GM10847 (cell line): ENCODE measurements around the gene FOXO3.

Source experiments
- POLR2A ChIP-seq: IDR thresholded peaks from 2 replicates; pipeline ENCODE4 v1.6.1; 2011; ENCODE audit not compliant: insufficient read length; ENCODE audit errors: extremely low read depth

Gene FOXO3

GRCh38 chr6:108714766-108715414 is 154.2 kb downstream of the FOXO3 start:
- no peak for TF ChIP-seq POLR2A

GRCh38 chr6:108715832-108716231 is 155.1 kb downstream of the FOXO3 start:
- no peak for TF ChIP-seq POLR2A

- no peak for TF ChIP-seq POLR2A
Measured at GRCh38 chr6:108716801-108717791, 156.4 kb downstream of the FOXO3 start.

GRCh38 chr6:108719477-108719876 is 158.8 kb downstream of the FOXO3 start:
- no peak for TF ChIP-seq POLR2A

- TF ChIP-seq POLR2A = no peak
Measured at GRCh38 chr6:108720827-108721226, 160.1 kb downstream of the FOXO3 start.

- no peak for TF ChIP-seq POLR2A
Measured at GRCh38 chr6:108721286-108721685, 160.6 kb downstream of the FOXO3 start.

GRCh38 chr6:108723594-108723993 is 162.9 kb downstream of the FOXO3 start:
- no peak for TF ChIP-seq POLR2A

GRCh38 chr6:108726726-108727339 is 166.1 kb downstream of the FOXO3 start:
- no peak for TF ChIP-seq POLR2A

GRCh38 chr6:108727966-108728730 is 167.4 kb downstream of the FOXO3 start:
- TF ChIP-seq POLR2A = no peak

- TF ChIP-seq POLR2A = no peak
Measured at GRCh38 chr6:108728826-108729225, 168.1 kb downstream of the FOXO3 start.

- no peak for TF ChIP-seq POLR2A
Measured at GRCh38 chr6:108730635-108731515, 170.2 kb downstream of the FOXO3 start.

- no peak for TF ChIP-seq POLR2A
Measured at GRCh38 chr6:108732091-108732870, 171.6 kb downstream of the FOXO3 start.

- no peak for TF ChIP-seq POLR2A
Measured at GRCh38 chr6:108733051-108733450, 172.3 kb downstream of the FOXO3 start.
